ENCODE data around the gene LRGUK. TPM values are rescaled to one million over a fixed set of nuclear protein-coding genes. Genes with fewer than 3 reads are reported as not detected.
"Not testable (repeated sequence)": the region's sequence is repeated elsewhere in the genome, so short reads cannot be mapped to it uniquely, and the experiment has no call there.

LRGUK gene, protein sequence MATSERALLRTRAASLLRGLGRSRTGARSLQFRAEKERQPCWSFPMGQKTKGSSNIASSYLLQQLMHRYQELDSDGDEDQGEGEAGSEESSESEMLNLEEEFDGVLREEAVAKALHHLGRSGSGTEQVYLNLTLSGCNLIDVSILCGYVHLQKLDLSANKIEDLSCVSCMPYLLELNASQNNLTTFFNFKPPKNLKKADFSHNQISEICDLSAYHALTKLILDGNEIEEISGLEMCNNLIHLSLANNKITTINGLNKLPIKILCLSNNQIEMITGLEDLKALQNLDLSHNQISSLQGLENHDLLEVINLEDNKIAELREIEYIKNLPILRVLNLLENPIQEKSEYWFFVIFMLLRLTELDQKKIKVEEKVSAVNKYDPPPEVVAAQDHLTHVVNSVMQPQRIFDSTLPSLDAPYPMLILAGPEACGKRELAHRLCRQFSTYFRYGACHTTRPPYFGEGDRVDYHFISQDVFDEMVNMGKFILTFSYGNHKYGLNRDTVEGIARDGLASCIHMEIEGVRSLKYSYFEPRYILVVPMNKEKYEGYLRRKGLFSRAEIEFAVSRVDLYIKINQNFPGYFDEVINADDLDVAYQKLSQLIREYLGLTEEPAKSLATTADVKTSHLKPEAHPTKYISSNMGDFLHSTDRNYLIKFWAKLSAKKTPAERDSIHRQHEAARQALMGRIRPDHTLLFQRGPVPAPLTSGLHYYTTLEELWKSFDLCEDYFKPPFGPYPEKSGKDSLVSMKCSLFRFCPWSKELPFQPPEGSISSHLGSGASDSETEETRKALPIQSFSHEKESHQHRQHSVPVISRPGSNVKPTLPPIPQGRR
- total RNA-seq: 1 to 10 TPM in 1 of 3 donors, under 1 TPM in 2; 0.19 to 1.2 (median 0.47) TPM
- long read RNA-seq, donor 1, partial matches to known transcripts: 1 of 1 reads
- long read RNA-seq, donor 1, other reads (novel, unspliced or antisense): 0 of 1 reads
- long read RNA-seq, donor 2: 0 reads

DNA sequence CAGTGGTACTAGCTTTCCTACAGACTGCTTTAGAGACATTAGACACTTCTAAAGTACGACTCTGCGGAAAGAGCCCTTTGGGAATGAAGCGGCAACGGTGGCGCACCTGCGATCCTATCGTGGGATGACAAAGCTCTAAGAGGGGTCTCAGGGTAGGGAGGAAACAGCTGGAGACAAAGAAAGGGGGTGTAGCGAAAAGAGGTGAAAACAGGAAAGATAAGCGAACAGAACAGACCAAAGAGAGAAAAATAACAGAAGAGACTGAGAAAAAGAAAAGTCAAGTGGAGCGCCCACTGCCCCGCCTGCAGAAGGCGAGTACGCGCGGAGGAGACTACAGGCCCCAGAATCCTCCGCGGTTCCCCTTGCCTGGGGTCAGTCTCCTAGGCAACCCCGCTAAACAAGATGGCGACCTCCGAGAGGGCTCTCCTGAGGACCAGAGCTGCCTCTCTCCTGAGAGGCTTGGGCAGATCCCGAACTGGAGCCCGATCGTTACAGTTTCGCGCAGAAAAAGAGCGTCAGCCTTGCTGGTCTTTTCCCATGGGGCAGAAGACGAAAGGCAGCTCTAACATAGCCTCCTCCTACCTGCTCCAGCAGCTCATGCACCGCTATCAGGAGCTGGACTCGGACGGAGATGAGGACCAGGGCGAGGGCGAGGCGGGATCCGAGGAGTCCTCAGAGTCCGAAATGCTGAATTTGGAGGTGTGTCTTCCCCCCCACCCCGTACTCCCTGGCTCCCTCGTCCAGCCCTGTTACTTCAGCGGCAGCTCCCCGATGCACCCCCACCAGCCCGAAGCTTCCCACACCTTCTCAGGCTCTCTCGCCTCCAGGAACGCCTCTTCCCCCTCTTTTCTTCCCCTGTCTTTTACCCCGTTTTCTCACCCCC is at the start of gene LRGUK:
Gene LRGUK, plus strand, starts transcription at position 375 of the 883 bp plus-strand sequence. Its CDS starts 28 bp downstream, at position 403.
- H3K4me1 ChIP-seq (ENCODE audit: low read depth): no peaks in the 10 kb centered on the region
- intact Hi-C loops (cut with DNase I, micrococcal nuclease): no loop called here
- ATAC-seq: peak; percentile 99
- DNase-seq: peak; percentile 77 to 91 (median 80)
- TF ChIP-seq, protein P1, sequence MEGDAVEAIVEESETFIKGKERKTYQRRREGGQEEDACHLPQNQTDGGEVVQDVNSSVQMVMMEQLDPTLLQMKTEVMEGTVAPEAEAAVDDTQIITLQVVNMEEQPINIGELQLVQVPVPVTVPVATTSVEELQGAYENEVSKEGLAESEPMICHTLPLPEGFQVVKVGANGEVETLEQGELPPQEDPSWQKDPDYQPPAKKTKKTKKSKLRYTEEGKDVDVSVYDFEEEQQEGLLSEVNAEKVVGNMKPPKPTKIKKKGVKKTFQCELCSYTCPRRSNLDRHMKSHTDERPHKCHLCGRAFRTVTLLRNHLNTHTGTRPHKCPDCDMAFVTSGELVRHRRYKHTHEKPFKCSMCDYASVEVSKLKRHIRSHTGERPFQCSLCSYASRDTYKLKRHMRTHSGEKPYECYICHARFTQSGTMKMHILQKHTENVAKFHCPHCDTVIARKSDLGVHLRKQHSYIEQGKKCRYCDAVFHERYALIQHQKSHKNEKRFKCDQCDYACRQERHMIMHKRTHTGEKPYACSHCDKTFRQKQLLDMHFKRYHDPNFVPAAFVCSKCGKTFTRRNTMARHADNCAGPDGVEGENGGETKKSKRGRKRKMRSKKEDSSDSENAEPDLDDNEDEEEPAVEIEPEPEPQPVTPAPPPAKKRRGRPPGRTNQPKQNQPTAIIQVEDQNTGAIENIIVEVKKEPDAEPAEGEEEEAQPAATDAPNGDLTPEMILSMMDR (IDR thresholded peaks at IDR 0.05): no peak
- H3K36me3 ChIP-seq (ENCODE audit: low read depth): no peaks in the 10 kb centered on the region
- H3K9me3 ChIP-seq: no peaks in the 10 kb centered on the region
- peak within 1 kb of the TSS; percentile 26 for H3K4me3 ChIP-seq

DNA sequence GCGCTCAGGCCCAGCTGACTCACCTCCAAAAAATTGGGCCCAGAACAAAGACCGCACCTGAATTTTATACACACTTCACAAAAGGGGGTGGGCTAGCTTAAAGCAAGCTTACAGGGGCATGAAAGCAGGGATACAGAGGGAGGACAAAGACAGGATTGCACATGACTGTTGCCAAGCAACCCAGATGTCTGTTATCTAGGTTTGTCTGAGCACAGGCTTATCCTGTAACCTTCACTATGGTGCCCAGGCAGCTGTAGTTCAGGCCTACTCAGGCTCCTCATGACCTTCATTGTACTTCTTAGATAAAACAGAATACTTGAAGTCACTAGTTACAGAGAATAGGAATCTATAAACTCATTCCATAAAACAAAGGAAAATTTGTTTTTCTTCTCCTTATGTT is 49.6 kb upstream of the LRGUK start:
- H3K4me1 ChIP-seq (ENCODE audit: low read depth); H3K9me3 ChIP-seq; H3K36me3 ChIP-seq (ENCODE audit: low read depth); H3K4me3 ChIP-seq; DNase-seq; intact Hi-C loops (cut with DNase I, micrococcal nuclease); ATAC-seq: not testable (repeated sequence)

DNA sequence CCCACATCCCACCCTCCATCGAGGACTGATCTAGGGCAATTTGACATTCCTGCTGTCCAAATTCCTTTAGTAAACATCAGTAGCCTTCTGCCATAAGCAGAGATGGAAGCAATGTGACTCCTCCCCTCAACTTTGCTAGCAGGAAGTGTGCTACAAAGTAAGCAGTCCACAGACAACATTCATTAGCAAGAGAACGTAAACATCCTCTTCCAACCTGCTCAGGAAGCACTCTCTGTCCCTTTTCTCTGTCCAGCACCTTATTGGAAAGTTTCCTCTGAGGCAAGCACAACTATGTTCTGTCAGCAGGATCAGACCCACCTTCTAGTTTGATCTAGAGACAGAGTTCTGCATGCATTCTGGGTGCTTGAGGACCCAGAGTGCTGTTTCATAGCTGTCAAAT is 48.1 kb upstream of the LRGUK start:
- DNase-seq (no peak), ATAC-seq (no peak)
- intact Hi-C loops (cut with DNase I, micrococcal nuclease): no loop called here
- H3K9me3 ChIP-seq: no peaks in the 10 kb centered on the region
- H3K4me1 ChIP-seq (ENCODE audit: low read depth): no peaks in the 10 kb centered on the region
- H3K36me3 ChIP-seq (ENCODE audit: low read depth): no peaks in the 10 kb centered on the region
- TF ChIP-seq, protein P1 (IDR thresholded peaks at IDR 0.05): no peak
- H3K4me3 ChIP-seq: no peak overlapping the region

DNA sequence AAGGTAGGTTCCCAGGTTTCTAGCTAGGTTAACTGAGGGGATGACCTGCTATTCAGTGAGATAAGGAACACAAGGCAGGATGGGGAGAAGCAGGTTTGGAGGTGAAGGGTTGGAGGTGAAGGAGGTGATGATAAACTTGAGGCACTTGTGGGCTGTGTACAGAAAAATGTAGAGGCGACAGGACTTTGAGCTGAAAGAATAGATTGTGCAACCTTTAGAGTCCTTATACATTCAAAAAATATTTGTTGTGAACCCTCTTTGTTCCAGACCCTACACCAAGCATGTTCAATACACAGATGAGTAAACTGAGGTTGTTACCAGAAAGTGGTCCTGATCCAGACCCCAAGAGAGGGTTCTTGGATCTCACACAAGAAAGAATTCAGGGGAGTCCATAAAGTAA is 45.4 kb upstream of the LRGUK start:
- H3K36me3 ChIP-seq (ENCODE audit: low read depth): no peaks in the 10 kb centered on the region
- intact Hi-C loops (cut with DNase I, micrococcal nuclease): loop anchor here in 1 of 2 donors (10.0 kb wide), 1 partner anchor 337 kb away; no protein-coding TSS in a partner anchor
- ATAC-seq (no peak), DNase-seq (no peak)
- H3K4me1 ChIP-seq (ENCODE audit: low read depth): no peaks in the 10 kb centered on the region
- TF ChIP-seq, protein P1 (IDR thresholded peaks at IDR 0.05): no peak
- H3K4me3 ChIP-seq: no peak overlapping the region
- H3K9me3 ChIP-seq: no peaks in the 10 kb centered on the region

DNA sequence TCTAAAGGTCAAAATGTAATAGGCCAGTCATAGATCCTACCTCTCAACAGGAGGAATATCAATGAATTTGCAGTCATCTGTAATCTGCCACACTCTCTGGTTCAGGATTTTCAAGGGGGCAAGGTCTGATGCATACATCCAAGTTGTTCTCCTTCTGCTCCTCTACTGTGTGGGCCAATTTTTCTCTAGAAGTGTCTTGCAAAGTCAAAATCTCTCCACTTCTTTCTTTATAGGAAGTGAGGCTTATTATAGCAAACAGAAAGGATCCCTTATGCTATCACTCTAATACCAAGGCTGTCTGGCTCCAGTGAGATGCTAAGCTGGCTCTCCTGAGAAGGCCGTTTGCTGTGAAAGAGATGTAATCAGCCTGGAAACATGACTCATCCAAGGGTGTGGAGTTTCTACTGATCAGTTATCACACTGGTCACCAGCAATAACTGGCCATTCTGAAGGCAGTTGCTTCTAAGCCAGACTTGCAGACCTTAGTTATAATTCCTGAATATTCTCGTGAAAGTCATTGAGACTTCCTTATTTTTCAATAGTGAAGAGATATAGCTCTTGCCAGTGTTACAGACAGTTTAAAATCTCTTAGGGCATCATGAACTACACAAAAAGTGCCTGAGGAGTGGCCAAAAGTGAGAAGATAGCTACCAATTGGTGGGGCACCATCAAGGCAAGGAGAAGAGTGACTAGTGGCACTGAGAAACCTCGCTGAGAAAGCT is 43.2 kb upstream of the LRGUK start:
- Histone ChIP-seq H3K4me3 (no peak overlapping the region), H3K36me3 (ENCODE audit: low read depth) (no peaks in the 10 kb centered on the region), H3K4me1 (ENCODE audit: low read depth) (no peaks in the 10 kb centered on the region), H3K9me3 (peaks cover 14% of the 10 kb centered on the region)
- ATAC-seq (peak; percentile 28), DNase-seq (no peak)
- TF ChIP-seq, protein P1 (IDR thresholded peaks at IDR 0.05): no peak
- intact Hi-C loops (cut with DNase I, micrococcal nuclease): loop anchor here in 1 of 2 donors (10.0 kb wide), 1 partner anchor 339 kb away; no protein-coding TSS in a partner anchor
